K562 (cell line): Measurements from ENCODE around the gene ZMAT3.

Source experiments
- ZNF232 ChIP-seq: sonication (generic); formaldehyde crosslinking; IDR thresholded peaks from 2 replicates; pipeline ENCODE4 v1.8.0; 2022; ENCODE audit warnings: mild to moderate bottlenecking, missing genetic modification reagents
- TF ChIP-seq, protein P1 (sequence below): sonication (generic); formaldehyde crosslinking; IDR thresholded peaks from 2 replicates; pipeline ENCODE4 v1.8.1; 2023; ENCODE audit warnings: missing genetic modification reagents, mild to moderate bottlenecking, borderline replicate concordance
- TF ChIP-seq, protein P2 (sequence below), 2 experiments: fragments of 450-650 bp; formaldehyde crosslinking in 1 of 2; IDR thresholded peaks; 2 replicates each; pipeline versions ENCODE4 v1.4.0 to v1.6.1; 2014 to 2020; ENCODE audit warnings: mild to moderate bottlenecking in 2 of 2, borderline replicate concordance in 1 of 2, low read depth in 1 of 2
- TF ChIP-seq, protein P3 (sequence below): fragments of 250-450 bp; sonication (Bioruptor Pico); IDR thresholded peaks from 2 replicates; pipeline ENCODE4 v1.5.0; 2021; ENCODE audit warnings: mild to moderate bottlenecking, moderate library complexity
- TF ChIP-seq, protein P4 (sequence below), 2 experiments: fragments of 200-800 bp in 1 of 2; sonication (Bioruptor generic) in 1 of 2; sonication (generic) in 1 of 2; formaldehyde crosslinking in 1 of 2; IDR thresholded peaks in 1 of 2; conservative IDR thresholded peaks in 1 of 2; 2 replicates each; pipeline versions ENCODE4 v1.5.0 to v1.6.1; 2016 to 2020; ENCODE audit warnings: missing compliant biosample characterization in 1 of 2, missing genetic modification characterization in 1 of 2, missing genetic modification reagents in 1 of 2

- TF ChIP-seq, protein P1, sequence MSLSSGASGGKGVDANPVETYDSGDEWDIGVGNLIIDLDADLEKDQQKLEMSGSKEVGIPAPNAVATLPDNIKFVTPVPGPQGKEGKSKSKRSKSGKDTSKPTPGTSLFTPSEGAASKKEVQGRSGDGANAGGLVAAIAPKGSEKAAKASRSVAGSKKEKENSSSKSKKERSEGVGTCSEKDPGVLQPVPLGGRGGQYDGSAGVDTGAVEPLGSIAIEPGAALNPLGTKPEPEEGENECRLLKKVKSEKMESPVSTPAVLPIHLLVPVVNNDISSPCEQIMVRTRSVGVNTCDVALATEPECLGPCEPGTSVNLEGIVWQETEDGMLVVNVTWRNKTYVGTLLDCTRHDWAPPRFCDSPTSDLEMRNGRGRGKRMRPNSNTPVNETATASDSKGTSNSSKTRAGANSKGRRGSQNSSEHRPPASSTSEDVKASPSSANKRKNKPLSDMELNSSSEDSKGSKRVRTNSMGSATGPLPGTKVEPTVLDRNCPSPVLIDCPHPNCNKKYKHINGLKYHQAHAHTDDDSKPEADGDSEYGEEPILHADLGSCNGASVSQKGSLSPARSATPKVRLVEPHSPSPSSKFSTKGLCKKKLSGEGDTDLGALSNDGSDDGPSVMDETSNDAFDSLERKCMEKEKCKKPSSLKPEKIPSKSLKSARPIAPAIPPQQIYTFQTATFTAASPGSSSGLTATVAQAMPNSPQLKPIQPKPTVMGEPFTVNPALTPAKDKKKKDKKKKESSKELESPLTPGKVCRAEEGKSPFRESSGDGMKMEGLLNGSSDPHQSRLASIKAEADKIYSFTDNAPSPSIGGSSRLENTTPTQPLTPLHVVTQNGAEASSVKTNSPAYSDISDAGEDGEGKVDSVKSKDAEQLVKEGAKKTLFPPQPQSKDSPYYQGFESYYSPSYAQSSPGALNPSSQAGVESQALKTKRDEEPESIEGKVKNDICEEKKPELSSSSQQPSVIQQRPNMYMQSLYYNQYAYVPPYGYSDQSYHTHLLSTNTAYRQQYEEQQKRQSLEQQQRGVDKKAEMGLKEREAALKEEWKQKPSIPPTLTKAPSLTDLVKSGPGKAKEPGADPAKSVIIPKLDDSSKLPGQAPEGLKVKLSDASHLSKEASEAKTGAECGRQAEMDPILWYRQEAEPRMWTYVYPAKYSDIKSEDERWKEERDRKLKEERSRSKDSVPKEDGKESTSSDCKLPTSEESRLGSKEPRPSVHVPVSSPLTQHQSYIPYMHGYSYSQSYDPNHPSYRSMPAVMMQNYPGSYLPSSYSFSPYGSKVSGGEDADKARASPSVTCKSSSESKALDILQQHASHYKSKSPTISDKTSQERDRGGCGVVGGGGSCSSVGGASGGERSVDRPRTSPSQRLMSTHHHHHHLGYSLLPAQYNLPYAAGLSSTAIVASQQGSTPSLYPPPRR (CRISPR knock-in tag), result no peak
- TF ChIP-seq, protein P2, sequence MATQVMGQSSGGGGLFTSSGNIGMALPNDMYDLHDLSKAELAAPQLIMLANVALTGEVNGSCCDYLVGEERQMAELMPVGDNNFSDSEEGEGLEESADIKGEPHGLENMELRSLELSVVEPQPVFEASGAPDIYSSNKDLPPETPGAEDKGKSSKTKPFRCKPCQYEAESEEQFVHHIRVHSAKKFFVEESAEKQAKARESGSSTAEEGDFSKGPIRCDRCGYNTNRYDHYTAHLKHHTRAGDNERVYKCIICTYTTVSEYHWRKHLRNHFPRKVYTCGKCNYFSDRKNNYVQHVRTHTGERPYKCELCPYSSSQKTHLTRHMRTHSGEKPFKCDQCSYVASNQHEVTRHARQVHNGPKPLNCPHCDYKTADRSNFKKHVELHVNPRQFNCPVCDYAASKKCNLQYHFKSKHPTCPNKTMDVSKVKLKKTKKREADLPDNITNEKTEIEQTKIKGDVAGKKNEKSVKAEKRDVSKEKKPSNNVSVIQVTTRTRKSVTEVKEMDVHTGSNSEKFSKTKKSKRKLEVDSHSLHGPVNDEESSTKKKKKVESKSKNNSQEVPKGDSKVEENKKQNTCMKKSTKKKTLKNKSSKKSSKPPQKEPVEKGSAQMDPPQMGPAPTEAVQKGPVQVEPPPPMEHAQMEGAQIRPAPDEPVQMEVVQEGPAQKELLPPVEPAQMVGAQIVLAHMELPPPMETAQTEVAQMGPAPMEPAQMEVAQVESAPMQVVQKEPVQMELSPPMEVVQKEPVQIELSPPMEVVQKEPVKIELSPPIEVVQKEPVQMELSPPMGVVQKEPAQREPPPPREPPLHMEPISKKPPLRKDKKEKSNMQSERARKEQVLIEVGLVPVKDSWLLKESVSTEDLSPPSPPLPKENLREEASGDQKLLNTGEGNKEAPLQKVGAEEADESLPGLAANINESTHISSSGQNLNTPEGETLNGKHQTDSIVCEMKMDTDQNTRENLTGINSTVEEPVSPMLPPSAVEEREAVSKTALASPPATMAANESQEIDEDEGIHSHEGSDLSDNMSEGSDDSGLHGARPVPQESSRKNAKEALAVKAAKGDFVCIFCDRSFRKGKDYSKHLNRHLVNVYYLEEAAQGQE (IDR thresholded peaks at IDR 0.05; ENCODE audit: borderline replicate concordance), result no peak
- TF ChIP-seq, protein P2 (CRISPR knock-in tag; IDR thresholded peaks at IDR 0.05; ENCODE audit: low read depth), result no peak
- TF ChIP-seq, protein P3, sequence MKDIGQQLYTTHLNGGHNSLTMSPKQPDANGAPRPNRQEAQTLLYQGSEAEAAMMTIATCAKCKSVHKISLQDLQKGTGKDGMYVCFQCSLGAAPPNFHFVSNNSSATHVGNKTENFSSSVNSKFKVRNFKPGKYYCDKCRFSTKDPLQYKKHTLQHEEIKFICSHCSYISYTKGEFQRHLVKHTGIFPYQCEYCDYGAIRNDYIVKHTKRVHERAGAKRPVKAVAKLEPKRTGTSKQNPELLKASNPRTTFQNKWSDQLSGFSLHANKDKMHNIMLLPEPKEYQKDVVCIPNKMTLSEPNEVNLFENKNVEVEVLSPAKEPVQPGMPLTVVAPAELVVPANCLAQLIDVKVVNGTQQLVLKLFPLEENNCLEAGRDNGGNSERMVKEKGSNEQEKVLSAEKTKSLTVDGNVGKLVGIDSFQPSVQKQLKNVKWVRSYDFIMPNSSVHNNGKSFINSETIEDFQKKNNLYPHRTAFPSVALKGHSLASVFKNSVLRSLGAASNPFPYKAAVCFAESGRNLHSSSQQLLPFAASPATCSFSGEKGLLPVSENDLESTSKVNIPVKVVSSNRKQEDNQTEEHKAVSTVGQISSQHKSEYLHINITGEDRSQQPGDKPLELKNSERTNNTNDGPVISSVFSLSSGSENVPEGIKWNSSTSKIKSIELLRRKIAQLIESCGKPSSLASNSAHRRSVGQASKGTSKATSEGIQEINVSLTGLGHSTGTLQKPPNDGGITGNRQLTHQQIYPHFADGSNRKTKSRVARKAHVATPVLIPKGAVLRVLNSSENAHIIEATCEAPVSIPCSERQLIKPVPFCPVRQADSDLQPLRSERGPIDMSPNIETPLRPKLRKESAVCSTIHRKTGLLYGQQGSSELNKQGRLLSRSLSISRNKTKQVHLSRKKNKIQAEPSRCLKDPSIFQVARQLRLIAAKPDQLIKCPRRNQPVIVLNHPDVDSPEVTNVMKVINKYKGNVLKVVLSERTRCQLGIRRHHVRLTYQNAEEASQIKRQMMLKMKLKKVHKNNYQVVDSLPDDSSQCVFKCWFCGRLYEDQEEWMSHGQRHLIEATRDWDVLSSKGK (CRISPR knock-in tag), result no peak
- TF ChIP-seq, protein P4, sequence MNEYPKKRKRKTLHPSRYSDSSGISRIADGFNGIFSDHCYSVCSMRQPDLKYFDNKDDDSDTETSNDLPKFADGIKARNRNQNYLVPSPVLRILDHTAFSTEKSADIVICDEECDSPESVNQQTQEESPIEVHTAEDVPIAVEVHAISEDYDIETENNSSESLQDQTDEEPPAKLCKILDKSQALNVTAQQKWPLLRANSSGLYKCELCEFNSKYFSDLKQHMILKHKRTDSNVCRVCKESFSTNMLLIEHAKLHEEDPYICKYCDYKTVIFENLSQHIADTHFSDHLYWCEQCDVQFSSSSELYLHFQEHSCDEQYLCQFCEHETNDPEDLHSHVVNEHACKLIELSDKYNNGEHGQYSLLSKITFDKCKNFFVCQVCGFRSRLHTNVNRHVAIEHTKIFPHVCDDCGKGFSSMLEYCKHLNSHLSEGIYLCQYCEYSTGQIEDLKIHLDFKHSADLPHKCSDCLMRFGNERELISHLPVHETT (CRISPR knock-in tag; conservative IDR thresholded peaks at IDR 0.05 in 1 of 2, IDR thresholded peaks at IDR 0.05 in 1 of 2), result no peak
- no peak for TF ChIP-seq ZNF232 (CRISPR knock-in tag)
Observed at GRCh38 chr3:179067291-179067690, 4.3 kb downstream of the ZMAT3 start.
